ENCODE data around the gene NBPF9.
"Not testable (repeated sequence)": the region's sequence is repeated elsewhere in the genome, so short reads cannot be mapped to it uniquely, and the experiment has no call there.

Gene NBPF9, protein sequence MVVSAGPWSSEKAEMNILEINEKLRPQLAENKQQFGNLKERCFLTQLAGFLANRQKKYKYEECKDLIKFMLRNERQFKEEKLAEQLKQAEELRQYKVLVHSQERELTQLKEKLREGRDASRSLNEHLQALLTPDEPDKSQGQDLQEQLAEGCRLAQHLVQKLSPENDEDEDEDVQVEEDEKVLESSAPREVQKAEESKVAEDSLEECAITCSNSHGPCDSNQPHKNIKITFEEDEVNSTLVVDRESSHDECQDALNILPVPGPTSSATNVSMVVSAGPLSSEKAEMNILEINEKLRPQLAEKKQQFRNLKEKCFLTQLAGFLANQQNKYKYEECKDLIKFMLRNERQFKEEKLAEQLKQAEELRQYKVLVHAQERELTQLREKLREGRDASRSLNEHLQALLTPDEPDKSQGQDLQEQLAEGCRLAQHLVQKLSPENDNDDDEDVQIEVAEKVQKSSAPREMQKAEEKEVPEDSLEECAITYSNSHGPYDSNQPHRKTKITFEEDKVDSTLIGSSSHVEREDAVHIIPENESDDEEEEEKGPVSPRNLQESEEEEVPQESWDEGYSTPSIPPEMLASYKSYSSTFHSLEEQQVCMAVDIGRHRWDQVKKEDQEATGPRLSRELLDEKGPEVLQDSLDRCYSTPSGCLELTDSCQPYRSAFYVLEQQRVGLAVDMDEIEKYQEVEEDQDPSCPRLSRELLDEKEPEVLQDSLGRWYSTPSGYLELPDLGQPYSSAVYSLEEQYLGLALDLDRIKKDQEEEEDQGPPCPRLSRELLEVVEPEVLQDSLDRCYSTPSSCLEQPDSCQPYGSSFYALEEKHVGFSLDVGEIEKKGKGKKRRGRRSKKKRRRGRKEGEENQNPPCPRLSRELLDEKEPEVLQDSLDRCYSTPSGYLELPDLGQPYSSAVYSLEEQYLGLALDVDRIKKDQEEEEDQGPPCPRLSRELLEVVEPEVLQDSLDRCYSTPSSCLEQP (N-terminal part only)
- 28.5 to 29.9 reads per million in 2 donors for total RNA-seq

DNA sequence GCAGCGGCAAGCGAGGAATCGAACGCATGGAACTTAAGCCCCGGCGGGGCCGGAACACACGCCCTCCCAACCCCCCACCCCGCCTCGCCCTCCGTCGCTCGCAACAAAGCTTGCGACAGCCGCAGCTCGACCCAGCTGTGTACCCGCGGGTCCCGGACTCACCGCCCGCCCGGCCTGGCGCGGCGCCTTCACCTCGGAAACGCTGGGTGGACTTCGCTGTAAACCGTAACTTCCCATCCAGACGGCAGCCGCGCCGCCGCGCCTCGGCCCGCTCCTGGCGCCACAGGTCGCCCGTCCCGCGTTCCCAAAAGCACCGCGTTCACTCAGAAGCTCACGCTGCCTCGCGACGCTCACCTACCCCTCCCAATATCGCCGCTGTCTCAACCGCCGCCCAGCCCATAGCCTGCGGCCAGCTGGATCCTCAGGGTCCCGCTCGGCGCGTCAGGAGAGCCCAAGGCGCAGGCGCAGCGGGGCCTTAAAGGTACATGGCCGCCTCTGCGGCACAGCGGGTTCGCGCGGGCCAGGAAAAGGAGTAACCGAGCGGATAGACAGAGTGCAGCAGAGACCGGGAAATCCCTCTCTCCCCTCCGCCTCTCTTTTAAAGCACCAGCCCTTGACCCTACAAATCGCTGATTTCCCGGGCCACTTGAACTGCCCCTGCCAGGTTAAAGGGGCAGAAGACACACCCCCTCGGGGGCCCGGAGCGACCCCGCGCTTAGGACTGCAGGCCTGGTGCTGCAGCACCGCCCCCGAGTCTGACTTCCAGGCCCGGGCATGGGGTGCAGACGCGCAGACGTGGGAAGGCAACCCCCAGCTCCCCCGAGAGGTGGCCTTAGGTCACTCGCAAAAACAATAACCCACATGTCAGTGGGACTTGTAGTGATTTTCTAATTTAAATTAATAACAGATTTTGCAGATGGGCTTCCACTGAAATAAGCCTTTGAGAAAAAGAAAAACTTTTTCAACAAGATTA, at the start of gene NBPF9:
Gene NBPF9 (minus strand): TSS at position 443 of the 973 bp plus-strand sequence. CDS start 21,412 bp downstream, outside the sequence.
- DNase-seq: peak; percentile 8

DNA sequence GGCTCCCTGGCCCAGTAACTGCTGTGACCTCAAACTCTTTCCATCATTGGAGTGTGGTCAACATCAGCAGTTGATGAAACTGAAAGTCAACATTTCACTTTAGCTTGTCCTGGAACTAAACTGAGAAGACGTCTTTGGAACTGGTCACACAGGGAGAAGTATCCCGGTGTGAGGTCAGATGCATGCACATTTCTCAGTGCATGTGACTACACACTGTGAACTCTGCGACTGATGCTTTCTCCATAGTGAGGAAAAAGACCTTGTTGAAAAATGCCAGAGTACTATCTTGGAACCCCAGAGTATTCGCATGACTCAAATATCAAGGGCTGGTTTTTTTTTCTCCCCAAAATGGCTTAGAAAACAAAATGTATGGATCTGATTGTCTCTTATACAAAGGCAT, 46.6 kb upstream of the NBPF9 start:
- not testable (repeated sequence) for DNase-seq

DNA sequence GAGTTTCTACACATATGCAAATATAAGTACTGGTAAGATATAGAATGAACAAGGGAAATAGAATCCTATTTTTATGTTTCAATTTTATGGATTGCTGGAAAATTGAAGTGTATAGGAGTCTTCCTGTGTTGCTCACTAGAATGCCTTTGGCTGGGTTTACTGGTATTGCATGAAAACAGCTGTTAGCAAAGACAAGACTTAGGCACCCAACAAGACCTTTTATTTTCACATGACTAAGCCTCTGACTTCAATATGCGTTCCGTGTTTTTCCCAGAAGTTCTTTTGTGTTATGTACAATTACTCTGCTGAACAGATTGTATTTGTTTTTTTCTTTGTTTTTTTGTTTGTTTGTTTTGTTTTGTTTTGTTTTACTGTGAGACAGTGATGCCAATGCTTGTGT, 34.2 kb upstream of the NBPF9 start:
- DNase-seq: not testable (repeated sequence)

DNA sequence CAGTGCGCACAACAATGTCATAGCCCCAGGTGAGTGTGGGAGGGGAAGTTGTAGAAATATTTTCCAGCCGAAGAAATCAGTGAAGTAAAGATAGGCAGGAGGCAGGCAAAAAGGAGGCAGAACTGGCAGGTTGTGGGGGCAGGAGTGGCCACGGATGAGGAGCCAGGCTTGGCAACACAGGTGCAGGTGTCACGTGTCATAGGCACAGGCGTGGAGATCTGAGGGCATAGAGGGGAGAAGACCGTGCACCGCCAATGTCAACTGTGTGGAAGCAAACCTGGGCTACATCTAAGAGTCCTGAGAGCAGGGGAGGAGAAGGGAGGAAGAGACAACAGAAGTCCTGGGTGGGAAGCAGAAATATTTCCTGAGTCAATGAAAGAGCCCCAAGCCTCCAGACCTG, 27.6 kb upstream of the NBPF9 start:
- not testable (repeated sequence) for DNase-seq

DNA sequence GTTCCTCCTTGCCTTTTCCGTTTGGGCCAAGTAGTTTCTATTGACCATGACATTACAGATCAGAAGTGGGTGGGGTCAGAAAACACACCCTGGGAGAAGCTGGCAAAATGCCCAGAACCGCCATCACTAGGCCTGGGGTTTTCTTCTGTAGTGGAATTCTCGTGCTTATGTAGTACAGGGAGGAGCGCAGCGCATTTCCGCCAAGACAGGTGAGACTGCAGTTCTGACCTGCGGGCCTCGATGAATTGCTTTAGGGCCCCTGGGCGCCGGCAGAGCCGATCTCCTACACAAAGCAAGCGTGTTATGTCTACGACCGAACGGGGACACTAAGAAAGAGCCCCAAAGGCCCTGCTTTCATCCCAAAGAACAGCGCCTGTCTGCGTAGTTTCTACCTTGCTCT, 25.9 kb upstream of the NBPF9 start:
- DNase-seq: not testable (repeated sequence)

DNA sequence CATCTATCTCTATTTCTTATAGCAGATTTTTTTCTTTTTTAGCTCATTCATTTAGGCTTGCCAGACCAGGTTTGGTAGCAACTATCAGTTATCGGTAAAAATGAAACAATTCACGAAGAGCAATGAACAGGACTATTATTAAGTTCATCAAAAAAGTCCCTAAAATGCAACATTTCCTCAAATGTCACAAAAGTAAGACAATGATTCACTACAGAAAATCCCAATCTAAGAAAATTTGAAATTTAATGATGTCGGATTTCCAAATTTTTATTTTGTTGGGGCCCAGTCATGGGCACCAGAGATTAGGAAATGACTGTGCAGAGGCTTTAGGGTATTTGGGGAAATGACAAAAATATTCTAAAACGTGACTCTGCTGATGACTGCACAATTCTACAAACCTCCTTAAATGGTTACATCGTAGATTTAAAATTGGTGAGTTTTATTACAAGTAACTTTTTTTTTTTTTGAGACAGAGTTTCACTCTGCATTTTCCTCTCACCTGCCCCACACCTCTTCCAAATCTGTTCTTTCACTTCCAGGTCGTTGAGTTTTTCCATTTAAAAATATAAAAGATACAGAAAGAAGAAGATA, 23.3 kb upstream of the NBPF9 start:
- DNase-seq: not testable (repeated sequence)

DNA sequence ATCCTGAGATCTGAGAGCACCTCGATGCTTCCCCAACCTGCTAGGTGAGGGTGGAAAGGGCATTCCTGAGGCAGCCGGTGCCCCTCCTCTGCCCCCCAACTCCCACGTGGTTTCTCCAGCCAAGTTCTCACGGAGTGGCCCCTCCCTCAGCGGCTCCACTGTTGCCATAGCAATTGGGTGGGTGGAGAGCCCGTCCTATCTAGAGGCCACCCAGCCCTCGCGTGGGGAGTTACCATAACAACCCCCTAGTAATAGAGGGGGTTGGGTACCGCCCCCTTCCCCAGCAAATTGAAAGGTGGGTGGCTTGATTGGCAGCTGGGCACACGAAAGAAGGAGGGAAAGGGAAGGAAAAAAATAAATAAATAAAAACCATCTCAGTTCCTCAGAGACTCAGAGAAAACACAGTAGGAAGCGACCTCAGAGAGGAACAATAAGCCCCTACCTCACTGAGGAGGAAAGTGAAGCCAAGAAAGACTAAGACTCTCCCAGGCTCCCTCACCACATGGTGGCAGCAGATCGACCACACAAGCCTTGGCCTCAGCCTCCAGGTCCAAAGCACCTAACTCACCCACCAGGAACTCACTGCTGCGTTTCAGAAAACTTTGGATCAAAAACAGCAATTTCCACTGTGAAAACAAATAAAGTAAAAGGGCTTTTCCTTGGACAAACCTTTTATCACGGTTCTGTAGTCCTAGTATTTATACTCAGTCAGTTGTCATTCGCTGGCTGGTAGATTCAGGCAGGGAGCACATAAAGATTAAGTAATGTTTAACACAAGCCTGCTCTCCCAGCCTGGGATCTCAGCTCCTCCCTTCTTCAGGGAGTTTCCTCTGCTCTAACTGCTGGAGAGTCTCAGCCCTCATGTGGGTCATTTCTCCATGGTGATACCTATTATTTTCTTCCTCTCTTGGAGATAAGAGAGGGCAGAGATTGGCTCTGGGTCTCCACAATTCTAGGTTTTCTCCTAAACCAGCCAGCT, 20.9 kb upstream of the NBPF9 start:
- DNase-seq: not testable (repeated sequence)

DNA sequence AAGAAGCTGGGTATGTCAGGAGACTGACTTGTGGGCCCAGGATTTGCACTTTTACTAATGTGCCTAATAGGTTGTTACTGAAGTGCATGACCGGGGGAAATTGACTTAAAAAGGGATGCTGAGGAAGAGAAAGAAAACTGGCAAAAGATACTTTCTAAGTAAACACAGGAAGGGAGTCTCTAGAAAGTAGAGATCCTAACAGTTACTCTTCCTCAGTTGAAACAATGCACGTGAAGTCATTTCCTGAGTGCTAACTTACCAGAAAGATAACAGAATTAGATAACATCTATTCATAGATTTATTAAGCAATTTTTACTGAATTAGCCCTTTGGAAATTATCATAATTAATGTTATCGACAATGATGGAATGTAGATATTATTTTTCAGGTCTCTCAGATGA, 9.5 kb upstream of the NBPF9 start:
- DNase-seq: not testable (repeated sequence)

DNA sequence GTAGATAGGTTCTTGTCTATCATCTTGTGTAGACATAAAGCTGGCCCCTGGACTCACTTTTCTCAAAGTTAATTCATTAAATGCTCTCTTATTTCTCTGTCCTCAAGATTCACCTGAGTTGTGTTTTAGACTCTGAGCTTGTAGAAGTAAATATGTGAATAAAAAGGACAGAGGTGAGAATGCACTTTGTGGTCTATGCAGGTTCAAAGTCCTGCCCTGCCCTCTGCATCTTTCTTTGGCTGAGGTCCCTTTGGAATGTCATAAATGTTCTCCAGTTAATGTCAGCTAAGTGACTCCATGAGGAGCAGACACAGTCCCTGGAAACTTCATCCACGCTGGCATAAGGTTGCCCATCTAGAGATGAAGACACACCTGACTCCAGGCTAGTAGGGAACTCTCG, 7.0 kb upstream of the NBPF9 start:
- DNase-seq: not testable (repeated sequence)

DNA sequence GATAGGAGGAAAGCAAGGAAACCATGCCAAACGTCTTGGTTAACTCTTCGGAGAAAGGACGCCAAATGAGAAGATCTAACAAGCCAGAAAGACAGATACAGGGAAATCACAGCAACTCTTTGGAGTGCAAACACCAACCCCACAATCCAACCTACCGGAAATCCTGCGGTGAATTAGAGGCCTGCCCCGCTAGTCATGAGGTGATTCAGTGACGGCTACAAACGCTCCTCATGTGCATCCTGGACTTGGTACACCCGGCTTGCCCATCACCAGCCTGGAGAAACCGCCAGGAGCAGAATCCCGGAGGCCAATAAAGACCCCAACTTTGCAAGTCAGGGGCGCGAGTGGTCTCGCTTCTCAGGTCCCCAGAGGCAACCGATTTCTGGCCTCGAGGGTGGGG, 777 bp downstream of the NBPF9 start:
- peak; percentile 12 for DNase-seq

DNA sequence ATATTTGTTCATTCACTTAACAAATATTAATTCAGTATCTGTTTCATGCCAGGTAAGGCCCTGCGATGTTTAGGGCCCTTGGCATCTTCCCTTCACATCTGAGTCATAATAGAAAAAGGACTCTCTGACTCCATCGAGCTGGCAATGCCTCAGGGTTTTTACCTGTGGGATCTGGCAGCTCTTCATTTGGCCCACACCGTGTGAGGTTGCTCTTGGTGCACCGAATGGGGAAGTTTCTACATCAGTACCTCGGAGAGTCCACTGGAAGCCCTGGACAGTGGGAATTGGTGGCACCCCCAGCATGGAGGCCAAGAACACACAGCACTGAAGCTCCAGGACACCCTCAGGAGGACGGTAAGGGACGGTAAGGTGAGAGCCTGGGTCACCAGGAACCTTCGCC, 5.1 kb downstream of the NBPF9 start:
- not testable (repeated sequence) for DNase-seq

DNA sequence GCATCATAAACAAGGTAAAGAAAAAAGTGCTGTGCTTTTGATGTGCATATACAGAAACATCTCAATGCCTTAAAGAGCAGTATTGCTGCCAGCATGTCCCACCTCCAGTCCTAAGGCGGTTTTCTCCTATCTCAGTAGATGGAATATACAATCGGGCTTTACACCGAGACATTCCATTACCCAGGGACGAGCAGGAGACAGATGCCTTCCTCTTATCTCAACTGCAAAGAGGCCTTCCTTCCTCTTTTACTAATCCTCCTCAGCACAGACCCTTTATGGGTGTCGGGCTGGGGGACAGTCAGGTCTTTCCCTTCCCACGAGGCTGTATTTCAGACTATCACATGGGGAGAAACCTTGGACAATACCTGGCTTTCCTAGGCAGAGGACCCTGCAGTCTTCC, 10.2 kb downstream of the NBPF9 start:
- DNase-seq: not testable (repeated sequence)

DNA sequence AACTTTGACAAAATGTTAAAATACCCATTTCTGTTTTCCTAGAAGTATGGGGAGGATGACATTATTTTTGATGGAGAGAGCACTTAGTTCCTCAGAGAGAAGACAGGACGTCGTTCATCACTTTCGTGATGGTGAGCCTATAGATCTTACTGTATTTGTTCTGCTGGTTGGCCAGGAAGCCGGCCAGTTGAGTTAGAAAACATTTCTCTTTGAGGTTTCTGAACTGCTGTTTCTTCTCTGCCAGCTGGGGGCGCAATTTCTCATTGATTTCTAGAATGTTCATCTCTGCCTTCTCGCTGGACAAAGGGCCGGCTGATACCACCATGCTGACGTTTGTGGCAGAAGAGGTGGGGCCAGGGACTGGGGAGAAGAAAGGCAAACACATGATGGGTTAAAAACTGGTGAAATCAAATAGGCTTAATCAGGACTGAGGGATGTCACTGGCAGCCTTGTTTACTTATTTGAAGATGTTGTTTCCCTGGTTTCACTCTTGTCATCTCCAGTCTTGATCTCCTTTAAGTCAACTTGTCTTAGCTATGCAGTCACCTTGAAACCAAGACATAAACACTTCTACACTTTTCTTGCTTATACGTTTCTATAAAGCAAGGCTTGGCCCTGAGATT, 27.7 kb downstream of the NBPF9 start:
- not testable (repeated sequence) for DNase-seq

DNA sequence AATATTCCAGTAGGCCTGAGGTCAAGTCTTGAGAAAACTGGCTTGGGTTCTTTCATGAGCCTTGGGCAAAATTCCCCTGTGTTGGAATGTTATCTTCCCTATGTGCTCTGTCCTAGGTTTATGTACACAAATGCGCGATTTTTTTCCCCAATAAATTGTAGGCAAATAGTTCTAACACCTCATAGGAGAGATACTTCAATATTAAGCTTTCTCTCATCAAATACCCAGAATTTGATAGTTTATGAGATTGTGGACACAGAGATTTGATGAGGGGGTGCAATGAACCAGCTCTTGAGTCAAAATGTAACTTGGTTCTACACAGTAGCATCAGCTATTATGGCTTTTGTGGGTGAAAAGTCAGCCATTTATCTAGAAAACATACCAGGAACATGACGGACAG, 38.7 kb downstream of the NBPF9 start:
- DNase-seq: not testable (repeated sequence)

DNA sequence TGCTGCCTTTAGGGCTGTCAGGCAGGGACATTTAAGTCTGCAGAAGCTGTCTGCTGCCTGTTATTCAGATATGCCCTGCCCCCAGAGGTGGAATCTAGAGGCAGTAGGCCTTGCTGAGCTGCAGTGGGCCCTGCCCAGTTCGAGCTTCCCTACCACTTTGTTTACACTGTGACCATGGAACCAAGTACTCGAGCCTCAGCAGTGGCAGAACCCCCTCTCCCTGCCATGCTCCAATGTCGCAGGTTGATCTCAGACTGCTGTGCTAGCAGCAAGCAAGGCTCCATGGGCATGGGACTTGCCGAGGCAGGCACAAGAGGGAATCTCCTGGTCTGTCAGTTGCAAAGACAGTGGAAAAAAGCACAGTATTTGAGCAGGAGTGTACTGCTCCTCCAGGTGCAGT, 60.3 kb downstream of the NBPF9 start:
- not testable (repeated sequence) for DNase-seq

DNA sequence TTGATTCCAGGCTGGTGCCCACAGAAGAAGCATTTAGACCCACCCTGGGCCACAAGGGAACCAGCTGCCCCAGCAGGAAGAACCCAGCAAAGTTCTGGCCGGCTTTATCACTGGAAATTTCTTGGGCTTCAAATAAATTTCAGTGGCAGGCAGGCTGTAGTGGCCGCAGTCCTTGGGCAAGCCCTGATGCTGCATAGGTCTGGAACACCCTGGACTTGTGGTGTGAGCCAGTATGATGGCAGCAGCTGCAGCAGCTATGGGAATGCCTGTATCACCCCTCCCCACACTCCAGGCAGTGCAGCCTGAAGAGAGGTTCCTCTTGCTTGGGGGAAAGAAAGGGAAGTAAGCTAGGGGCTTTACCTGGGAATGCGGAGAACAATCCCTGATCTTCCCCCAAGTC, 69.4 kb downstream of the NBPF9 start:
- not testable (repeated sequence) for DNase-seq

DNA sequence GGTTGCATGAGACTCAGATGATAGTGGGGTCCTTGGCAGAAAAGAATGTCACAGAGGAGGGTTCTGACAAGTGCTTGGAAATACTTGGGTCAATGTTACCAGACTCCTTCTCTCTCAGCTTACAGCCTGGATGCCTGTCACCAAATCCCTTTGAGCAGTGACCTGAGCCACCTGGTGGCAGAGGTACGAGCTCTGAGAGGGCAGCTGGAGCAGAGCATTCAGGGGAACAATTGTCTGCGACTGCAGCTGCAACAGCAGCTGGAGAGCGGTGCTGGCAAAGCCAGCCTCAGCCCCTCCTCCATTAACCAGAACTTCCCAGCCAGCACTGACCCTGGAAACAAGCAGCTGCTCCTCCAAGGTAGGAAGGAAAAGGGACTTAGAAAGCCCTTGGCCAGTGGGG, 79.0 kb downstream of the NBPF9 start:
- DNase-seq: not testable (repeated sequence)

DNA sequence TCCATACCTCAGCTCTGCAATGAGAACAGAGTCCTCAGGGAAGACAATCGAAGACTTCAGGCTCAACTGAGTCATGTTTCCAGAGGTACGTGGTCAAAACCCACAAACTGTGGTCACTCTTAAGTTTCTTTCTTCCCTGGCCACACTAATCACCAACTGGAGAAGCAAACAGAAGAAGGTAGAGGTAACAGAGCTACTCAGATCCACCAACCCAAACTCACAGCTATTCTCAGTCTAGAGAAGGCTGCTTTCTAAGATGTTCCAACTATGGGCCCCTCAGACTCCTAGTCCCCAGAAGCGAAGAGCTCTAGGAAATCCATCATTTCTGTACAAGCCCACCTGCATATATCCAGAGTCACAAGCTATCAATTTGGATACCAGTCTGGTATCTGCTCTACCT, 84.8 kb downstream of the NBPF9 start:
- DNase-seq: not testable (repeated sequence)

DNA sequence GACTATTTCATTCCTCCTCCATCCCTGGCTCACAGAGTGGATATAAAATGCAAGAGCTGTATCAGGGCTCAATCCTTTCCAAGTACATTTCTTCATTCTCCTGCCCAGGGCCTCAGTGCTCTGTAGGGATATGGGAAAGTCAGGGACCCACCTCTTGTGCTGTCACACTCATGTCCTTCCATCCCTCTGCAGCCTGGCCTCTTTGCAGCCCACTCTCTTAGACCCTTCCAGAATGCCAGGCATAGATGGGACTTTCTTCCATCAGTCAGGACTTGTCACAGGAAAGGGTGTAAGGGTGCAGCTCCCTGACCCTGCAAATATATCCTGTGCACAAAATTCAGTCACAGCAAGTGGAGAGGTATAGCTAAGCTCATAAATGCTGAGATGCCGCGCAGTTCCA, 86.7 kb downstream of the NBPF9 start:
- not testable (repeated sequence) for DNase-seq

DNA sequence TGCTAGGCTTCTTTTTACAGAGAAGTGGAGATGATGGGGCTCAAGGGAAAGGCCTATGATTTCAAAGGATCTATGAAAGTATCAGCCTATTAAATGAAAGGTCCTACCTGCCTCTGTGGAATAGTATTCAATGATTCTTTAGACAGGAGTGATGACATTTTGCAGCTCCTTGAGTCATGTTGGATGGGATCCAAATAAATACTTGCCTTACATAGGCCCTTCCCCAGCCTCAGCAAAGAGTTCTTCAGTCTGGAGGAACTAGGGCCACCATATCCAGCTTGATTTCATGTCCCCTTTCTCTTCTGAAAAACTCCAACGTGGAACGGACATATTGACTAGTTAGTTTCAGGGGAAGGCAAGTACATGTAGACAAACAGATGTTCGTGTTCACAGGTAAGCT, 87.8 kb downstream of the NBPF9 start:
- DNase-seq: not testable (repeated sequence)
